ENCODE results near the gene RGL2.
A peak's percentile ranks its signal among the peaks of the same experiment; 100 is the strongest.

RGL2 gene

DNA sequence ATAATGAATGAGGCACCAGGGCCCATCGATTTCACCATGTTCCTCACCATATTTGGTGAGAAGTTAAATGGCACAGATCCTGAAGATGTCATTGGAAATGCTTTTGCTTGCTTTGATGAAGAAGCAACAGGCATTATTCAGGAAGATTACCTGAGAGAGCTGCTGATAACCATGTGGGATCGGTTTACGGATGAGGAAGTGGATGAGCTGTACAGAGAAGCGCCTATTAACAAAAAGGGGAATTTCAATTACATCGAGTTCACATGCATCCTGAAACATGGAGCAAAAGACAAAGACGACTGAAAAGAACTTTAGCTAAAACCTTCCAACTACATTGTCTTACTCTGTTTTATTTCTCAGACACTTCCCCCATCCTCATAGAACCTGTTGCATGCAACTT lies 40.5 kb upstream of the RGL2 start:
- CTCF ChIA-PET = no interaction called here
- Histone ChIP-seq H3K9me3 (ENCODE audit: control extremely low read depth in 1 of 5, control insufficient read depth in 4 of 5, insufficient read depth in 2 of 5, low read depth in 1 of 5, low read length in 4 of 5) (no peaks in the 10 kb centered on the region), H3K4me3 (ENCODE audit: control insufficient read depth in 1 of 7, extremely low read depth in 1 of 7, insufficient read depth in 4 of 7, low read depth in 2 of 7, low read length in 6 of 7) (no peak overlapping the region), H3K4me1 (ENCODE audit: control extremely low read depth in 1 of 4, control insufficient read depth in 4 of 4, insufficient read depth in 4 of 4, low read length in 3 of 4) (peaks cover 3 to 10% (median 9%) of the 10 kb centered on the region in 4 experiments), H3K27ac (ENCODE audit: insufficient read depth in 1 of 2, low read depth in 1 of 2, low read length in 2 of 2, poor library complexity in 1 of 2, severe bottlenecking in 2 of 2) (no peak overlapping the region), H3K36me3 (ENCODE audit: control insufficient read depth in 4 of 4, insufficient read depth in 4 of 4, low read length in 3 of 4) (no peaks in the 10 kb centered on the region), H3K27me3 (replicated peaks in 2 of 5; ENCODE audit: control insufficient read depth in 4 of 5, insufficient read depth in 5 of 5, low read length in 4 of 5) (no peaks in the 10 kb centered on the region)
- POLR2A ChIA-PET = no interaction called here
- WGBS (ENCODE audit: insufficient coverage) = 77% methylated on average over 6 of the region's 6 CpGs
- no peak for DNase-seq

DNA sequence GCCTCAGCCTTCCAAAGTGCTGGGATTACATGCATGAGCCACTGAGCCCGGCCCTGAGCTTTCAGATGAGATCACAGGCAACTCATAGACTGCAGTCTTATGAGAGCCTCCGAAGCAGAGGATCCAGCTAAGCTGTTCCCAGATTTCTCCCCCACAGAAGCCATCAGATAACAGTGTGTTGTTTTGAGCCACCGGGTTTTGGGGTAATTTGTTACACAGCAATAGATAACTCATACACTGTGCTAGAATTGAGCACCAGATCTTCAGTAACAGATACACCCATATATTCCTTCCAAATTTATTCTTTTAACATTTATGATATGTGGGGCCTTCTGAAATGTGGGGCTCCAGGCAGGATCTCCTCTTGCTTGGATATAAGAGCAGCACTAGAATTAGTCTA lies 37.8 kb upstream of the RGL2 start:
- DNase-seq = no peak
- no peak overlapping the region for H3K27ac ChIP-seq (ENCODE audit: insufficient read depth in 1 of 2, low read depth in 1 of 2, low read length in 2 of 2, poor library complexity in 1 of 2, severe bottlenecking in 2 of 2)
- ChIA-PET CTCF (interaction anchor here (0.9 to 1.4 kb wide), 3 partner anchors 9 to 11 kb away, joined by 3 to 5 read pairs (median 4); no protein-coding TSS in a partner anchor), POLR2A (no interaction called here)
- no peak overlapping the region for H3K4me3 ChIP-seq (ENCODE audit: control insufficient read depth in 1 of 7, extremely low read depth in 1 of 7, insufficient read depth in 4 of 7, low read depth in 2 of 7, low read length in 6 of 7)
- H3K27me3 ChIP-seq (replicated peaks in 2 of 5; ENCODE audit: control insufficient read depth in 4 of 5, insufficient read depth in 5 of 5, low read length in 4 of 5) = no peaks in the 10 kb centered on the region
- H3K36me3 ChIP-seq (ENCODE audit: control insufficient read depth in 4 of 4, insufficient read depth in 4 of 4, low read length in 3 of 4) = no peaks in the 10 kb centered on the region
- WGBS (ENCODE audit: insufficient coverage) = 100% methylated on average over 1 of the region's 3 CpGs
- no peaks in the 10 kb centered on the region for H3K4me1 ChIP-seq (ENCODE audit: control extremely low read depth in 1 of 4, control insufficient read depth in 4 of 4, insufficient read depth in 4 of 4, low read length in 3 of 4)
- H3K9me3 ChIP-seq (ENCODE audit: control extremely low read depth in 1 of 5, control insufficient read depth in 4 of 5, insufficient read depth in 2 of 5, low read depth in 1 of 5, low read length in 4 of 5) = no peaks in the 10 kb centered on the region

DNA sequence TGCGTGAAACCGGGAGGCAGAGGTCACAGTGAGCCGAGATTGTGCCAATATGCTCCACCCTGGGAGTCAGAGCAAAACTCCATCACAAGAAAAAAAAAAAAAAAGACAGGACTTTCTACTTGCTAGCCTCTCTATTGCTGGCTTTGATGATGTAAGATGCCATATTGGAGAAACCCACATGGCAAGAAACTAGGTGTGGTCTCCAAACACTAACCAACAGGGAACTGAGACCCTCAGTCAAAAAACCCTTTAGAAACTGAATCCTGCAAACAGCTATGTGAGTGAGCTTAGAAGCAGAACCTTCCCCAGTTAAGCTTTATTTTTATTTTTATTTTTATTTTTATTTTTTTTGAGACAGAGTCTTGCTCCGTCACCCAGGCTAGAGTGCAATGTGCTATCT lies 37.2 kb upstream of the RGL2 start:
- Histone ChIP-seq H3K27ac (ENCODE audit: insufficient read depth in 1 of 2, low read depth in 1 of 2, low read length in 2 of 2, poor library complexity in 1 of 2, severe bottlenecking in 2 of 2) (no peak overlapping the region), H3K9me3 (ENCODE audit: control extremely low read depth in 1 of 5, control insufficient read depth in 4 of 5, insufficient read depth in 2 of 5, low read depth in 1 of 5, low read length in 4 of 5) (no peaks in the 10 kb centered on the region), H3K27me3 (replicated peaks in 2 of 5; ENCODE audit: control insufficient read depth in 4 of 5, insufficient read depth in 5 of 5, low read length in 4 of 5) (no peaks in the 10 kb centered on the region), H3K4me3 (ENCODE audit: control insufficient read depth in 1 of 7, extremely low read depth in 1 of 7, insufficient read depth in 4 of 7, low read depth in 2 of 7, low read length in 6 of 7) (no peak overlapping the region), H3K4me1 (ENCODE audit: control extremely low read depth in 1 of 4, control insufficient read depth in 4 of 4, insufficient read depth in 4 of 4, low read length in 3 of 4) (no peaks in the 10 kb centered on the region), H3K36me3 (ENCODE audit: control insufficient read depth in 4 of 4, insufficient read depth in 4 of 4, low read length in 3 of 4) (no peaks in the 10 kb centered on the region)
- no CpG with 5 or more reads among the region's 4 CpGs for WGBS (ENCODE audit: insufficient coverage)
- POLR2A ChIA-PET = no interaction called here
- CTCF ChIA-PET = interaction anchor here (0.9 to 1.4 kb wide), 4 partner anchors 9 to 18 kb away, joined by 3 to 5 read pairs (median 4); no protein-coding TSS in a partner anchor
- no peak for DNase-seq

DNA sequence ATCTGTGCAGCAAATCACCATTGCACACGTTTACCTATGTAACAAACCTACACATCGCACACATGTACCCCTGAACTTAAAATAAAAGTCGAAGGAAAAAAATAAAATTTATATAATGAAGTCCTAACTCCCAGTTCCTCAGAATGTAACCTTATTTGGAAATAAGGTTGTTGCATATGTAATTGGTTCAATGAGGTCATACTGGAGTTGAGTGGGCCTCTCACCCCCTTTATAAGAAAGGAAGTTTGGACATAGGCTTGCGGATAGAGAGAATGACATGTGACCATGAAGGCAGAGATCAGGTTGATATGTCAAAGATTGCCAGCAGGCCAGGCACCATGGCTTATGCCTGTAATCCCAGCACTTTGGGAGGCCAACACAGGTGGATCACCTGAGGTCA lies 34.9 kb upstream of the RGL2 start:
- WGBS (ENCODE audit: insufficient coverage) = no CpG with 5 or more reads among the region's 4 CpGs
- no peaks in the 10 kb centered on the region for H3K9me3 ChIP-seq (ENCODE audit: control extremely low read depth in 1 of 5, control insufficient read depth in 4 of 5, insufficient read depth in 2 of 5, low read depth in 1 of 5, low read length in 4 of 5)
- ChIA-PET POLR2A (no interaction called here), CTCF (interaction anchor here (0.7 to 1.1 kb wide), 2 partner anchors 56 to 220 kb away, joined by 3 read pairs; partner anchors contain the start of gene B3GALT4)
- H3K27ac ChIP-seq (ENCODE audit: insufficient read depth in 1 of 2, low read depth in 1 of 2, low read length in 2 of 2, poor library complexity in 1 of 2, severe bottlenecking in 2 of 2) = no peak overlapping the region
- H3K4me3 ChIP-seq (ENCODE audit: control insufficient read depth in 1 of 7, extremely low read depth in 1 of 7, insufficient read depth in 4 of 7, low read depth in 2 of 7, low read length in 6 of 7) = no peak overlapping the region
- DNase-seq = no peak
- H3K4me1 ChIP-seq (ENCODE audit: control extremely low read depth in 1 of 4, control insufficient read depth in 4 of 4, insufficient read depth in 4 of 4, low read length in 3 of 4) = peaks cover 0 to 4% (median 0%) of the 10 kb centered on the region in 4 experiments
- no peaks in the 10 kb centered on the region for H3K27me3 ChIP-seq (replicated peaks in 2 of 5; ENCODE audit: control insufficient read depth in 4 of 5, insufficient read depth in 5 of 5, low read length in 4 of 5)
- H3K36me3 ChIP-seq (ENCODE audit: control insufficient read depth in 4 of 4, insufficient read depth in 4 of 4, low read length in 3 of 4) = no peaks in the 10 kb centered on the region

DNA sequence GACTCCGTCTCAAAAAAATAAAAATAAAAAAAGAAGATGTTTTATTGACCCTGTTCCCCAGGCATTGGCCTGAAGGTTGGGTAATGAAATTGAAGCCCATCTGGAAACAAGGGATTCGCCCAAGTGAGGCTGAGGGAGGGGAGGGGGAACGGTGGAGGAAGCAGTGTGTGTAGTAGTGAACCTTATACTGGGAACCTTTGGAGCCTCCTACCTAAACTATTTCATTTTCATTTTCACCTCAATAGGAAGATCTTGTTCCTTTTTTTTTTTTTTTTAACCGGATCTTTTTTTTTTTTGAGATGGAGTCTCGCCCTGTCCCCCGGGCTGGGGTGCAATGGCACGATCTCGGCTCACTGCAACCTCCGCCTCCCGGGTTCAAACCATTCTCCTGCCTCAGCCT lies 32.0 kb upstream of the RGL2 start:
- ChIA-PET POLR2A (no interaction called here), CTCF (no interaction called here)
- H3K4me1 ChIP-seq (ENCODE audit: control extremely low read depth in 1 of 4, control insufficient read depth in 4 of 4, insufficient read depth in 4 of 4, low read length in 3 of 4) = peaks cover 0 to 4% (median 0%) of the 10 kb centered on the region in 4 experiments
- H3K4me3 ChIP-seq (ENCODE audit: control insufficient read depth in 1 of 7, extremely low read depth in 1 of 7, insufficient read depth in 4 of 7, low read depth in 2 of 7, low read length in 6 of 7) = peak overlapping the region in 1 of 7 experiments; percentile 43
- no peak overlapping the region for H3K27ac ChIP-seq (ENCODE audit: insufficient read depth in 1 of 2, low read depth in 1 of 2, low read length in 2 of 2, poor library complexity in 1 of 2, severe bottlenecking in 2 of 2)
- no peaks in the 10 kb centered on the region for H3K9me3 ChIP-seq (ENCODE audit: control extremely low read depth in 1 of 5, control insufficient read depth in 4 of 5, insufficient read depth in 2 of 5, low read depth in 1 of 5, low read length in 4 of 5)
- H3K27me3 ChIP-seq (replicated peaks in 2 of 5; ENCODE audit: control insufficient read depth in 4 of 5, insufficient read depth in 5 of 5, low read length in 4 of 5) = no peaks in the 10 kb centered on the region
- peak in 1 of 3 donors; percentile 11 for DNase-seq
- no peaks in the 10 kb centered on the region for H3K36me3 ChIP-seq (ENCODE audit: control insufficient read depth in 4 of 4, insufficient read depth in 4 of 4, low read length in 3 of 4)
- 64% methylated on average over 8 of the region's 10 CpGs for WGBS (ENCODE audit: insufficient coverage)

DNA sequence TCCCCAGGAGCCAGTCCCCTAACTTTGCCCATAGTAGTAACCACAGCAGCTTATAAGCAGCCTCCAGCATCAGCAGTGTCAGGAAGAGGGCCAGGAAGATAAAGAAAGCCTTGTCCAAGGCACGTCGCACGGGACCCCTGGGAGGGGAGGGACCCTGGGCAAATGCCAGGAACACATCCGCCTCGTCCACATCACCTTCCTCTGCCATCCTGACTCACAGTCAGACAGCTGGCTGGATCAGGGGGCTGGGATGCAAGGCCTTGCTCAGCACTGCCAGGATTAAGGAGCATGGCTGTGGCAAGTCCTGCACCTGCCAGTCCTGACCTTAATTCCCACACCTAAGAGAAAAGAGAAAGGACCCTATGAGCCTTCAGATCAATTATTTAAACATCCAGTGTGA lies 30.3 kb upstream of the RGL2 start:
- H3K27ac ChIP-seq (ENCODE audit: insufficient read depth in 1 of 2, low read depth in 1 of 2, low read length in 2 of 2, poor library complexity in 1 of 2, severe bottlenecking in 2 of 2) = no peak overlapping the region
- H3K9me3 ChIP-seq (ENCODE audit: control extremely low read depth in 1 of 5, control insufficient read depth in 4 of 5, insufficient read depth in 2 of 5, low read depth in 1 of 5, low read length in 4 of 5) = no peaks in the 10 kb centered on the region
- H3K4me1 ChIP-seq (ENCODE audit: control extremely low read depth in 1 of 4, control insufficient read depth in 4 of 4, insufficient read depth in 4 of 4, low read length in 3 of 4) = peaks cover 3 to 9% (median 5%) of the 10 kb centered on the region in 4 experiments
- no peaks in the 10 kb centered on the region for H3K36me3 ChIP-seq (ENCODE audit: control insufficient read depth in 4 of 4, insufficient read depth in 4 of 4, low read length in 3 of 4)
- CTCF ChIA-PET = interaction anchor here (0.6 to 1.0 kb wide), 3 partner anchors 11 to 229 kb away, joined by 4 to 5 read pairs (median 4); partner anchors contain the start of gene ZBTB22
- no peaks in the 10 kb centered on the region for H3K27me3 ChIP-seq (replicated peaks in 2 of 5; ENCODE audit: control insufficient read depth in 4 of 5, insufficient read depth in 5 of 5, low read length in 4 of 5)
- POLR2A ChIA-PET = no interaction called here
- H3K4me3 ChIP-seq (ENCODE audit: control insufficient read depth in 1 of 7, extremely low read depth in 1 of 7, insufficient read depth in 4 of 7, low read depth in 2 of 7, low read length in 6 of 7) = no peak overlapping the region
- WGBS (ENCODE audit: insufficient coverage) = 93% methylated on average over 3 of the region's 5 CpGs
- no peak for DNase-seq

DNA sequence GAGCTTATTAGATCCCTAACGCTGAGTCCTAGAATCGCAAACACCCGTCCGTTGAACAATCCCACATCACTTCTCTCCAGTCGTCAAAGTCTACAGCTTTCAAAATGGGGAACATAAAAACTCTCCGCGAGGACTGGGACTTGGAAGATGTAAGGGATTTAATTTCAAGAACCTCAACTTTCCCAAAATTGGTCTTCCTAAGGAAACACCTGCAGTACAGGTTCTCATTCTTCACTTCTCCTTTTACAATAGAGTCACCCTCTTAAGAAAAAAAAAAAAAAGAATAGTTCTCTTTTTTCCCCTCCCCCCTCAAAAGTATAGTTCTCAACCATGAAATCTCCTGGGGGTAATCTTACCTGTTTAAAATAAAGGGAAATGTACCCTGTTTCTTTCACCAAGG lies 25.4 kb upstream of the RGL2 start:
- Histone ChIP-seq H3K27me3 (replicated peaks in 2 of 5; ENCODE audit: control insufficient read depth in 4 of 5, insufficient read depth in 5 of 5, low read length in 4 of 5) (no peaks in the 10 kb centered on the region), H3K36me3 (ENCODE audit: control insufficient read depth in 4 of 4, insufficient read depth in 4 of 4, low read length in 3 of 4) (peaks cover 8 to 27% (median 21%) of the 10 kb centered on the region in 4 experiments), H3K27ac (ENCODE audit: insufficient read depth in 1 of 2, low read depth in 1 of 2, low read length in 2 of 2, poor library complexity in 1 of 2, severe bottlenecking in 2 of 2) (peak overlapping the region in 1 of 2 experiments; percentile 94), H3K4me1 (ENCODE audit: control extremely low read depth in 1 of 4, control insufficient read depth in 4 of 4, insufficient read depth in 4 of 4, low read length in 3 of 4) (peaks cover 10 to 46% (median 28%) of the 10 kb centered on the region in 4 experiments), H3K9me3 (ENCODE audit: control extremely low read depth in 1 of 5, control insufficient read depth in 4 of 5, insufficient read depth in 2 of 5, low read depth in 1 of 5, low read length in 4 of 5) (no peaks in the 10 kb centered on the region), H3K4me3 (ENCODE audit: control insufficient read depth in 1 of 7, extremely low read depth in 1 of 7, insufficient read depth in 4 of 7, low read depth in 2 of 7, low read length in 6 of 7) (peak overlapping the region in 6 of 7 experiments; percentile 79 to 94 (median 90))
- POLR2A ChIA-PET = interaction anchor here (0.6 to 1.3 kb wide), 4 partner anchors 11 to 52 kb away, joined by 3 to 4 read pairs (median 3); partner anchors contain the start of genes RPS18 and VPS52
- peak; percentile 47 to 71 (median 68) for DNase-seq
- WGBS (ENCODE audit: insufficient coverage) = 0% methylated on average over 6 of the region's 7 CpGs
- CTCF ChIA-PET = interaction anchor here (0.6 to 1.4 kb wide), 4 partner anchors 8 to 98 kb away, joined by 3 read pairs; no protein-coding TSS in a partner anchor
